Astrocyte of the spinal cord (primary cell): ENCODE data around the gene CTDSP2.

Experiments used
- DNase-seq: peaks from one replicate; pipeline ENCODE4 v3.0.0; 2011; ENCODE audit warnings: low read depth, low spot score
- H3K4me3 ChIP-seq: 2 replicates; pipeline ENCODE4 v1.5.1; 2011; ENCODE audit warnings: low read depth, mild to moderate bottlenecking, low read length, moderate library complexity
- in situ Hi-C: cut with HindIII; loops from 2 replicates; pipeline ENCODE4 v1.10.0; 2017; ENCODE audit warnings: low sequenced_read_pairs
- TF ChIP-seq, protein P1 (sequence below): IDR thresholded peaks from 2 replicates; pipeline ENCODE4 v1.5.1; 2012; ENCODE audit warnings: low read depth, mild to moderate bottlenecking, low read length, inconsistent platforms

Gene CTDSP2

GRCh38 chr12:57834086-57834876 lies 12.2 kb downstream of the CTDSP2 start:
- no peak overlapping the region for H3K4me3 ChIP-seq
- in situ Hi-C loops: no loop called here
- TF ChIP-seq, protein P1, sequence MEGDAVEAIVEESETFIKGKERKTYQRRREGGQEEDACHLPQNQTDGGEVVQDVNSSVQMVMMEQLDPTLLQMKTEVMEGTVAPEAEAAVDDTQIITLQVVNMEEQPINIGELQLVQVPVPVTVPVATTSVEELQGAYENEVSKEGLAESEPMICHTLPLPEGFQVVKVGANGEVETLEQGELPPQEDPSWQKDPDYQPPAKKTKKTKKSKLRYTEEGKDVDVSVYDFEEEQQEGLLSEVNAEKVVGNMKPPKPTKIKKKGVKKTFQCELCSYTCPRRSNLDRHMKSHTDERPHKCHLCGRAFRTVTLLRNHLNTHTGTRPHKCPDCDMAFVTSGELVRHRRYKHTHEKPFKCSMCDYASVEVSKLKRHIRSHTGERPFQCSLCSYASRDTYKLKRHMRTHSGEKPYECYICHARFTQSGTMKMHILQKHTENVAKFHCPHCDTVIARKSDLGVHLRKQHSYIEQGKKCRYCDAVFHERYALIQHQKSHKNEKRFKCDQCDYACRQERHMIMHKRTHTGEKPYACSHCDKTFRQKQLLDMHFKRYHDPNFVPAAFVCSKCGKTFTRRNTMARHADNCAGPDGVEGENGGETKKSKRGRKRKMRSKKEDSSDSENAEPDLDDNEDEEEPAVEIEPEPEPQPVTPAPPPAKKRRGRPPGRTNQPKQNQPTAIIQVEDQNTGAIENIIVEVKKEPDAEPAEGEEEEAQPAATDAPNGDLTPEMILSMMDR: no peak
- no peak for DNase-seq

GRCh38 chr12:57833672-57834071 lies 12.9 kb downstream of the CTDSP2 start:
- no peak overlapping the region for H3K4me3 ChIP-seq
- no peak for DNase-seq
- TF ChIP-seq, protein P1: no peak
- in situ Hi-C loops: no loop called here

DNA sequence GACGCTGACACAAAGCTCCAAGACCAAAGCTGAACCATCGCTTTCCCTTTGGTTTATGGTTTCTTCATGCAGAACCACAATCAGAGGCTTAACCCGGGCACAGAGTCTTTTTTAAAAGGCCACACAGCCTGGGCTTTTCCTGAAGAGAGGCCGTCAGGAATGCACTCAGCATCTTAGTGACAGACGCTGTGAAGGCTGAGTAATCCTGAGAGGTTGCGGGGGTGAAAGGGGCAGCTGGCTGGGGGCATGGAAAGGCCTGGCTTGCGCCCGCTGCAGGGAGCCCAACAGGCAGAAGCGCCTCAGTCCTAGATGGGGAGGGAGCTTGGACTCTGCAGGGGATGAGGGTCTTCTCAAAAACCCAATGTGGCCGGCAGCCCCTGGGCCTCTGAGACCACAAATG lies 13.6 kb downstream of the CTDSP2 start:
- TF ChIP-seq, protein P1: no peak
- DNase-seq: no peak
- in situ Hi-C loops: no loop called here
- H3K4me3 ChIP-seq: no peak overlapping the region

- TF ChIP-seq, protein P1: no peak
- no peak overlapping the region for H3K4me3 ChIP-seq
- in situ Hi-C loops: no loop called here
- DNase-seq: no peak
Observed at GRCh38 chr12:57830393-57830792, 16.1 kb downstream of the CTDSP2 start.

DNA sequence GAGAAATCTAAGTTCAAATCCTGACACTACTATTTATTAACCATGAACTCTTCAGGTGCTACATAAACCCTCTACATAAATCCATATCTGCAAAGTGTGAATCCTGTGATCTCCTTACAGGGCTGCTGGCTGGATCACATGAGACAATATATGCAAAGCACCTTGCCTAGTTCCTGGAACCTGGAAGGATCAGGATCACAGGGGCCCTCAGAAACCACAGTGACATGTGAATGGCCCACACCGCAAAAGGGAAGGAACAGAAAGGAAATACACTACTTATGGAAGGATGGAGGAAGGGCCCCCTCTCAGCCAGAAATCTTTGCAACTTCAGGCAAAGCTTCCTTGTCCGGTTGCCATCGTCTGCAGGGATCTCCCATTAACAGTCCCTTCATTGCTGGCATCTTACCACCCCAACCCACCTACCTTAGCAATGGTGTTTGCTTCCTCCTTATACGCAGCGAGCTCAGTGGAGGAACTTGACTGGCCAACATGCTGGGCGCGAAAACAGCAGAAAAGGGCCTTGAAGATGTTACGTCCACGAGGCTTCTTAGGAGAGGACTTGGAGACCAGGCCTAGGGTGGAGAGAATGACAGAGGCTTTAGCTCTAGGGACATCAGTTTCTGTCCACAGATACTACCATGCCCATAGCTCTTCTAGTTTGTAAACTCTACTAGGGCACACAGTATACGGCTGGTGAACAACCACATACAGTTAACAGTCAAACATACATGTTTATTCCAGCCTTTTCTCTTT lies 17.3 kb downstream of the CTDSP2 start:
- DNase-seq: no peak
- in situ Hi-C loops: no loop called here
- TF ChIP-seq, protein P1: no peak
- no peak overlapping the region for H3K4me3 ChIP-seq

DNA sequence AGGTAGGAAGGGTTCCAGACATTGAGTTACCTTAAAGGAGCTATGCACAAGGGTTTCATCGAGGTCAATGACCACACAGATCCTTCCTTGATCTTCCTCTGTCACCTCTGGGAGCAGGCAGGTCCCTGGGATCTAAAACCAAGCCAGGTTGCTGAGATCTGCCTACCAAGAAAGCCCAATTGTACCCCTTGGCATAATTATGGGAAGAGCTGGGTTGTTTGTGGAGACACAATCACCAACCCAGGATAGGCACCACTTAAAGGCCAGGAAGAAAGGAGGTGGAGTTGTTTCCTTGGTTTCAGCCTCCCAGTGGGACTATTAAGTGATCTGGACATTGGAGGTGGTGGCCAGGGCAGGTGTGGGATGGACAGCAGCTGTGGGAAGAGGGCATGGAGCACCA lies 19.6 kb downstream of the CTDSP2 start:
- TF ChIP-seq, protein P1: no peak
- no peak overlapping the region for H3K4me3 ChIP-seq
- in situ Hi-C loops: no loop called here
- DNase-seq: no peak
